NOMO-1 treated with dmso at 0.1 percent for 144 hours (cell line): ENCODE measurements around the gene HADHB.
"Not testable (repeated sequence)": the region's sequence is repeated elsewhere in the genome, so short reads cannot be mapped to it uniquely, and the experiment has no call there.

ENCODE experiments used
- DNase-seq: peaks from one replicate; lab custom pipeline; 2025; ENCODE audit not compliant: unreplicated experiment; lab: John Stamatoyannopoulos, UW

The HADHB gene

DNA sequence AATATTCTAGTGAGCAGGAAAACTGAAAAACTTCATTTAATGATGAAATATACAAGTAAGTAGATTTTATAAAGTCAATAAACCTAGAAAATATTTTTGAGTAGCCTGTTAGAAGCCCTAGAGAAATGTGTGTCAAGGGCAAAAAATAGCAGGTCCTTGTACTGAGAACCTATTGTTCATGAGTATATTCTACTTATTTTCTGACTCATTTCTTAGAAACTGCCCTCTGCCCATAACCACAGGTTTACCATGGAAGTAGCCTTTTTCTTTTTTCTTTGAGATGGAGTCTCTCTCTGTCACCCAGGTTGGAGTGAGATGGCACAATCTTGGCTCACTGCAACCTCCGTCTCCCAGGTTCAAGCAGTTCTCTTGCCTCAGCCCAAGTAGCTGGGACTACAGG is 81.8 kb downstream of the HADHB start:
- no peak for DNase-seq

DNA sequence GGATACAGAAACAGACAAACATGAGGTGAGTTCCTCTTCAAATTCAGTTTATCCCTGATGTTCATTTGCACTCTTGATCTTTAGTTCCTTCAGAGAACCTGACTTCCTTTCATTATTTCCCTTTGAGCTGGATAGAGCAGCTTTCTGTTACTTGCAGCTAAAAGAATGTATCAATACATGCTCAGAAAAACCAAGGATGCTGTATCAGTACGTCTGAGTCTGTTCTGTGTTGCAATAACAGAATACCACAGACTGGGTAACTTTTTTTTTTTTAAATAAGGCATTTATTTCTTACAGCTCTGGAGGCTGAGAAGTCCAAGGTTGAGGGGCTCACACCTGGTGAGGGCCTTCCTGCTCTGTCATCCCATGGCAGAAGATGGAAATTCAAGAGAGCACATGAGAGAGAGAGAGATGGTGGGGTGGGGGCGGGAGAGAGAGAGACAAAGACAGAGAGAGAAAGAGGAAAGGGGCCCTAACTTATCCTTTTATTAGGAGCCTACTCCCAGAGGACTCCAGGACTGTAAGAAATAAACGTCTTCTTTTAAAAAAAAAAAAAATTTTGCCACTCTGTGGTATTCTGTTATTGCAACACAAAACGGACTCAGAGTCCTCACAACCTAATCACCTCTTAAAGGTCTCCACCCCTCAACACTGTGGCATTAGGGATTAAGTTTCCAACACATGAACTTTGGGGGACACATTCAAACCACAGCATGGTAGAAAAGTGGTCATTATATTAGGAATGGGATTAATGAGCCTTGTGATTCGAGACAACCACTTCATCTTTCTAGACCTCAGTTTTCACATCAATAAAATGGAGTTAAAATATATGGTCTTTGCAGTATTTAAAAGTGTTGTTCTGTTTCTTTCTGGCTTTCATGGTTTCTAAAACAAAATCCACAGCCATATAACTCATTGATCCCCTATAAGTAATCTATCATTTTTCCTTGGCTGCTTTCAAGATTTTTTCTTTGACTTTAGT is 82.8 kb downstream of the HADHB start:
- DNase-seq, result peak; percentile 72

DNA sequence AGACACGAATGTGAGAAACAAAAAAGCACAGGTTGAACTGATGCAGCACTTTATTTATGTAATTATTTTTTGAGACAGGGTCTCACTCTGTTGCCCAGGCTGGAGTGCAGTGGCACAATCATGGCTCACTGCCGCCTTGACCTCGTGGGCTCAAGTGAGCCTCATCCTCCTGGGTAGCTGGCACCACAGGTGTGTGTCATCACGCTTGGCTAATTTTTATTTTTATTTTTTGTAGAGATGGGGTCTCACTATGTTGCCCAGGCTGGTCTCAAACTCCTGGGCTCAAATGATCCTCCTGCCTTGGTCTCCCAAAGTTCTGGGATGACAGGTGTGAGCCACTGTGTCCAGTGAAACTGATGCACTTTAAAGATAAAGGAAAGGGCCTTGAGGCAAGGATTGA is 84.3 kb downstream of the HADHB start:
- DNase-seq, result not testable (repeated sequence)

DNA sequence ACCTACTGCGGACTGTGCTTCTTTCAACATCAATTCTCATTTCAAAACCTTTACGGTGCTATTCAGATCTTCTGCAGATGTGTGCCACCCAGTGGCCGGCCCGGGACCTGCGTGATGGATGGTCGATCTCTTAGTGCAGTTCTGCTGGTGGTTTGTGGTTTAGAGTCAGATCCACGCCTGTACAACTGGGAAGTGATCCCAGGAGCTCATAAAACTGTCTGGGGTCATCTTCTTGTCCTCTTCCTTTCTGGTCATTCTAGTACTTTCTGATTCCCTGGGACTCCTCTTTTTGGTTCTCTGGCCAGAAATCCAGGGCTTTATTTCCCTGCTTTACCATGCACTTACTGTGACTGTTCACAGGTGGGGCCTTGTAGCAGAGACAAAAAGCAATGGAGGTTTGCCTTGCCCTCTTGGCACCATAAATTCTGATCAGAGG is 85.4 kb downstream of the HADHB start:
- DNase-seq, result peak; percentile 82

GRCh38 chr2:26330604-26331003 is 85.9 kb downstream of the HADHB start:
- no peak for DNase-seq

- DNase-seq, result not testable (repeated sequence)
These were observed 86.6 kb downstream of the HADHB start for GRCh38 chr2:26331321-26331720.

DNA sequence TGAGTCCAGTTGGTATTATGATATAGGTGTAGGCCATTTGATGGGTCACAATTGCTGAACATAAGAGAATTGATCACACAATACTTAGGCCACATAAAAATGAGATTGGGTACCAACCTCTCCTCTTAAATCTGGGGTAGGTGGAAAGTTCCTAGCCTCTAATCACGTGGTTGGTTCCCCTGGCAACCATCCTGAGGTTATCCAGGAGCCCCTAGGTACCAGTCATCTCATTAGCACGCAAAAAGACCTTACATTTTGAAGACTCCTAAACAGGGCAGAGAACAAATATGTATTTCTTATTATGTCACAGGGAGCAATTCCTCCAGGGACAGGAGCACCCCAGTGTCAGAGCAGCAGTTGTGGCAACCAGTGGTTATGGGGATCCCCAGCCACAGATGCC is 88.6 kb downstream of the HADHB start:
- no peak for DNase-seq

- no peak for DNase-seq
These were observed 90.5 kb downstream of the HADHB start for GRCh38 chr2:26335231-26335630.

GRCh38 chr2:26336719-26337118 is 92.0 kb downstream of the HADHB start:
- DNase-seq, result no peak

DNA sequence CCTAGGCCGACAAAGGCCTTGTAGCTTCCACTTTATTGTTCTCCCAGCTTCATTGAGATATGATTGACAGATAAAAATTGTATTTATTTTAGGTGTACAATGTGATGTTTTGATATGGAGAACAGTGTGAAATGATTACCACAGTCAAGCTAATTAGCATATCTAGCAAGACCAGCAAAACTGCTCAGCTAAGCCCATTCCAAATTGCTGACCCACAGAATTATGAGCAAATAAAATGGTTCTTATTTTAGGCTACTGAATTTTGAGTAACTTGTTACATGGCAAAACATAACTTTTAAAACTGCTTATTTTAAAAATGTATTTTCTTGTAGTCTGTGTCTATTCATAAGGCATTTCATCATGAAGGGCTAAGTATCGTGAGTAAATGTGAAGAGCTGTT is 92.6 kb downstream of the HADHB start:
- no peak for DNase-seq
